H1 (cell line): Measurements from ENCODE around the gene CREB3.
A peak's percentile ranks its signal among the peaks of the same experiment; 100 is the strongest.

Experiments
- CTCF ChIP-seq, 3 experiments: IDR thresholded peaks; 1 replicate in 2 of 3; 2 replicates in 1 of 3; pipeline versions ENCODE4 v1.5.1 to v1.6.1; 2011; ENCODE audit warnings: low read length in 3 of 3, mild to moderate bottlenecking in 3 of 3, inconsistent platforms in 2 of 3, low read depth in 1 of 3, moderate library complexity in 1 of 3; ENCODE audit not compliant: insufficient read depth in 1 of 3; ENCODE audit errors: control extremely low read depth in 1 of 3
- EP300 ChIP-seq, 2 experiments: IDR thresholded peaks; 1 replicate in 1 of 2; 2 replicates in 1 of 2; pipeline ENCODE4 v1.6.1; 2011 to 2012; ENCODE audit warnings: low read depth in 2 of 2, low read length in 2 of 2, mild to moderate bottlenecking in 2 of 2, borderline replicate concordance in 1 of 2, inconsistent platforms in 1 of 2, moderate library complexity in 1 of 2
- EZH2 ChIP-seq: fragments of 200-600 bp; sonication (generic); IDR thresholded peaks from 2 replicates; pipeline ENCODE4 v1.7.1; 2012; ENCODE audit warnings: low read depth, mild to moderate bottlenecking, moderate library complexity, low read length, inconsistent platforms; ENCODE audit not compliant: severe bottlenecking
- MAFK ChIP-seq: IDR thresholded peaks from 2 replicates; pipeline ENCODE4 v1.6.1; 2012; ENCODE audit warnings: low read depth, mild to moderate bottlenecking, improper control_type of control experiment, low read length
- PHF8 ChIP-seq: fragments of 200-600 bp; sonication (generic); conservative IDR thresholded peaks from 2 replicates; pipeline ENCODE4 v1.7.1; 2012; ENCODE audit warnings: low read depth, mild to moderate bottlenecking, inconsistent platforms, low read length, moderate library complexity
- POLR2A ChIP-seq, 2 experiments: IDR thresholded peaks; 1 replicate in 1 of 2; 2 replicates in 1 of 2; pipeline ENCODE4 v1.6.1; 2011; ENCODE audit warnings: low read depth in 2 of 2, low read length in 2 of 2, mild to moderate bottlenecking in 2 of 2; ENCODE audit errors: control extremely low read depth in 1 of 2
- RAD21 ChIP-seq, 2 experiments: IDR thresholded peaks in 1 of 2; conservative IDR thresholded peaks in 1 of 2; 2 replicates each; pipeline ENCODE4 v1.6.1; 2011; ENCODE audit warnings: low read depth in 2 of 2, low read length in 2 of 2, improper control_type of control experiment in 1 of 2, inconsistent platforms in 1 of 2, mild to moderate bottlenecking in 1 of 2, moderate library complexity in 1 of 2
- RFX5 ChIP-seq: IDR thresholded peaks from 2 replicates; pipeline ENCODE4 v1.6.1; 2011; ENCODE audit warnings: low read depth, low read length, improper control_type of control experiment, borderline replicate concordance

DNA sequence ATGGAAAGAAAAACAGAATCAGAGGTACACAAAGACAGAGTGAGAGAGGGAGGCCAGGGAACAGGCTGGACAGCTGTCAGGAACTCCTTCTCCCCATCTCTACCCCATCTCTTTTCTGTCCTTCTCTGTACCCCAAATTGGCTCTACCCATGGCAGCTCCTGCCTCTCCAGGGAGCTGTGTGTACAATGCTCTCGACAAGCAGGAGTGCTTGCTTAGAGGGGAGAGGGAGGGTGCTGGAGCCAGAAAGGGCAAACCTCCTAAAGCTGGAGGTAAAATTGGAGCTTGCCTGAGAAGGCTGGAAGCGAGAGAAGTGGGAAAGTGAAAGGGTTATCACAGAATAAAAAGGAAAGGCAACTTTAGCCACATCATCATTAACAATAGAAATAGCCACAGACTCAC lies 49.1 kb upstream of the CREB3 start:
- no peak for TF ChIP-seq PHF8
- TF ChIP-seq CTCF (IDR thresholded peaks at IDR 0.05; ENCODE audit: control extremely low read depth in 1 of 3, insufficient read depth in 1 of 3, low read depth in 1 of 3, low read length in 3 of 3), result no peak
- TF ChIP-seq POLR2A (IDR thresholded peaks at IDR 0.05; ENCODE audit: control extremely low read depth in 1 of 2, low read depth in 2 of 2, low read length in 2 of 2), result 0 out of 3 replicates have a peak, but pooled peaks of 1 of the 2 experiments have one; percentile 26
- no peak for TF ChIP-seq EP300 (IDR thresholded peaks at IDR 0.05; ENCODE audit: borderline replicate concordance in 1 of 2, low read depth in 2 of 2, low read length in 2 of 2)
- TF ChIP-seq RAD21 (IDR thresholded peaks at IDR 0.05 in 1 of 2, conservative IDR thresholded peaks at IDR 0.05 in 1 of 2; ENCODE audit: low read depth in 2 of 2, low read length in 2 of 2), result no peak
- no peak for TF ChIP-seq MAFK
- no peak for TF ChIP-seq RFX5
- TF ChIP-seq EZH2, result no peak
